Measurements from ENCODE around the gene COA1.
"Not testable (repeated sequence)": the region's sequence is repeated elsewhere in the genome, so short reads cannot be mapped to it uniquely, and the experiment has no call there.

Gene COA1

DNA sequence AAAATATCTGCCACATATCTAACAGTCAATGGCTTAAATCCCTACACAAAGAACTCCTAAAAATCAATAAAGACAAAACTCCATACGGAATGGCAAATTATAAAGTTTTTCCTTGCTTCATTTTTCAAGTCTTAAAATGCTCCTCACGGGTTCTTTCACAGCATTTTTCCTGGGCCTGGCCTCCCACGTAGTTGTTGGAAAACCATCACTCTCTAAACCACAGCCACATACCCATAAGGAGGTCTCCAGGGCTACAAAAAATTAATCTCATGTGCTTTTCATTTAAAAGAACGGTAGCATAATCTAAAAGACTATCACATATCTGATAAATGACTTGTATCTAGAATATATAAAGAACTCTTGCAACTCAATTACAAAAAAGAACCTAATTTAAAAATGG is 2.9 kb downstream of the COA1 start:
- DNase-seq, result no peak

DNA sequence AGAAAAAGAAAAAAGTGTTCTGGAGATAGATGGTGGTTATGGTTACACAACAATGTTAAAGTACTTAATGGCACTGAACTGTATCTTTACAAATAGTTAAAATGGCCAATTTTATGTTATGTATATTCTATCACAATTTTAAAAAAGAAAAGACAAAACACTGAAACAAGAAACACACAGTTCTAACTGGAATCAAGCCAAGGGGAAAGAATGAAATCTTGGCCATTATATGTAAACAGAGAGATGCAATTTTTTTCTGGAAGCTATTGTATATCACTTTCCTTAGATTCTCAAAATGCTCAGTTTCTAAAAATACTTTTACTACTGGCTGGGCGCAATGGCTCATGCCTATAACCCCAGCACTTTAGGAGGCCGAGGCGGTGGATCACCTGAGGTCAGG is 4.1 kb downstream of the COA1 start:
- DNase-seq, result no peak

DNA sequence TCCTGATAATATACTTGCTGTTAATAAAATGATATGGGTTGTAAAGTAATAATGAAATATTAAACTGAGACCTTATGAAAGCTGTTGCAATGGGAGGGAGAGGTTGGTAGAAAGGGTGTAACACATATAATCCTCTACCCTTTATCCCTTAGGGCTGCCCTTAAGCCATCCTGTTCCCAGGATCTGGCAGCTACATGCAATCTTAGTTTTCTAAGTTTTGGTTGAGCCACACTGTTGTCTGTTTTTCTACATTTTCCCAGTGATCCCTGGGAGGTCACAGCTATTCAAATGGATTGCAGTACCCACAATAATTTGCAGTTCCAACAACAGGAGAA is 6.3 kb downstream of the COA1 start:
- no peak for DNase-seq

DNA sequence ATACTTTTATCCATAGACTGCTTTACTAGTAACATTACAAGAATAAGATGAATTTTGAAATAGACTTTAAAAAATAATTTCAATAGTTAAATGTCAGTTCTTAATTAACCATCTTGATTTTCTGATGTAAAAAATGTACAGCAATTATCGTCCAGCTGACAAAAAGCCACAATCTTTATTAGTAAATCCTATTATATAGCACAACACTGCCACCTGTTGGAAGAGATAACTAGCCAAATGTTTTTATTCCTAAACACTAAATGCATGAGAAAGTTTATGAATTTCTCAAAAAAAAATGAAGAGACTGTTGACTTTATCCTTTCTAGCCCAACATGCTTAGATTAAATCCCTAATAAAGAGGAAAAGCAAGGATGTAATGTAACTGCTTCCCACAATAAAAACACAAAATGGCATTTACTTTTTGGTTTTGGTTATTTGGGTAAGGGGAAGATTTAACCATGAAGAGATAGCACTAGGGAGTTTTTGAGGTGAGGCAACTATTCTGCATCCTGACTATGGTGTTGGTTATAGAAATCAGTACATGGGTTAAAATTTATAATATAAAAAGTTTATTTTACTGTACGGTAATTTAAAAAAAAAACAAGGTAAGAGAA is 8.0 kb downstream of the COA1 start:
- DNase-seq, result peak in 3 of 4 experiments; percentile 53 to 76 (median 64)

DNA sequence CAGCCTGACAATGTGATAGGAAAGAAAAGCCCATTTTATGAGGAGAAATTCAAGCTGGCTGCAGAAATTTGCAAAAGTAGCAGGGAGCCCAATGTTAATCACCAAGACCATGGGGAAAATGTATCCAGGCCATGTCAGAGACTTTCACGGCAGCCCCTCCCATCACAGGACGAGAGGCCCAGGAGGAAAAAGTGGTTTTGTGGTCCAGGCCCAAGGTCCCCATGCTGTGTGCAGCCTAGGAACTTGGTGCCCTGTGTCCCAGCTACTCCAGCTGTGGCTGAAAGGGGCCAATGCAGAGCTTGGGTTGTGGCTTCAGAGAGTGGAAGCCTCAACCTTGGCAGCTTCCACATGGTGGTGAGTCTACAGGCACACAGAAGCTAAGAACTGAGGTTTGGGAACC is 12.7 kb downstream of the COA1 start:
- no peak for DNase-seq

DNA sequence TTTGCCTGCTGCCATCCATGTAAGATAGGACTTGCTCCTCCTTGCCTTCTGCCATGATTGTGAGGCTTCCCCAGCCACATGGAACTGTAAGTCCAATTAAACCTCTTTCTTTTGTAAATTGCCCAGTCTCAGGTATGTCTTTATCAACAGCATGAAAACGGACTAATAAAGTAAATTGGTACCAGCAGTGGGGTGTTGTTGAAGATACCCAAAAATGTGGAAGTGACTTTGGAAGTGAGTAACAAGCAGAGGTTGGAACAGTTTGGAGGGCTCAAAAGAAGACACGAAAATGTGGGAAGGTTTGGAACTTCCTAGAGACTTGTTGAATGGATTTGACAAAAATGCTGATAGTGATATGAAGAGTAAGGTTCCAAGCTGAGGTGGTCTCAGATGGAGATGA is 13.4 kb downstream of the COA1 start:
- not testable (repeated sequence) for DNase-seq

DNA sequence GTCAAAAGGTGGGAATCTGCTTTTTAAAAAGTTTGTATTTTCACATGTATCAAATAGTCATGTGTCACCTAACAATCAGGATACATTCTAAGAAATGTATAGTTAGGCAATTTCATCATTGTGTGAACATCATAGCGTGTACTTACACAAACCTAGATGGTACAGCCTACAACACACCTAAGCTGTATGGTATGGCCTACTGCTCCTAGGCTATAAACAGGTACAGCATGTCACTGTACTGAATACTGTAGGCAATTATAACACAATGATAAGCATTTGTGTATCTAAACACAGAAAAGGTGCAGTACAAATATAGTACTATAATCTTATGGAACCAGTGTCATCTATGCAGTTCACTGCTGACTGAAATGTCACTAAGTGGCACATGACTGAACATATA is 17.8 kb downstream of the COA1 start:
- DNase-seq, result no peak

DNA sequence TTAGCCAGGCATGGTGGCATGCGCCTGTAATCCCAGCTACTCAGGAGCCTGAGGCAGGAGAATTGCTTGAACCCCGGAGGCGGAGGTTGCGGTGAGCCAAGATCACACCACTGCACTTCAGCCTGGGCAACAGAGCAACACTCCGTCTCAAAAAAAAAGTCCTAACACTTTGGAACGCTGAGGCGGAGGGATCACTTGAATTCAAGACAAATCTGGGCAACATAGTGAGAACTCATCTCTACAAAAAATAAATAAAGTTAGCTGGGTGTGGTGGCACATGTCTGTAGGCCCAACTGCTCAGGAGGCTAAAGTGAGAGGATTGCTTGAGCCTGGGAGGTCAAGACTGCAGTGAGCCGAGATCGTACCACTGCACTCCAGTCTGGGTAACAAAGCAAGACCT is 21.3 kb downstream of the COA1 start:
- not testable (repeated sequence) for DNase-seq

DNA sequence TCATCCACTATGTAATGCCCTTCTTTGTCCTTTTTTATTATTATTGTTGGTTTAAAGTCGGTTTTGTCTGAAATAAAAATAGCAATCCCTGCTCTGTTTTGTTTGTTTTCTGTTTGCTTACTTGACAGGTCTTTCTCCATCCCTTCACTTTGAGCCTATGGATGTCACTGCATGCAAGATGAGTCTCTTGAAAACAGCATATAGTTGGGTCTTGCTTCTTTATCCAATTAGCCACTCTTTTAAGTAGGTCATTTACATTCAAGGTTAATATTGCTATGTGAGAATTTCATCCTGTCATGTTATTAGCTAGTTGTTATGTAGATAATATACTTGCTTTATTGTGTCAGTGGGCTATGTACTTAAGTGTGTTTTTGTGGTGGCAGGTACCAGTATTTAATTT is 25.8 kb downstream of the COA1 start:
- no peak for DNase-seq

DNA sequence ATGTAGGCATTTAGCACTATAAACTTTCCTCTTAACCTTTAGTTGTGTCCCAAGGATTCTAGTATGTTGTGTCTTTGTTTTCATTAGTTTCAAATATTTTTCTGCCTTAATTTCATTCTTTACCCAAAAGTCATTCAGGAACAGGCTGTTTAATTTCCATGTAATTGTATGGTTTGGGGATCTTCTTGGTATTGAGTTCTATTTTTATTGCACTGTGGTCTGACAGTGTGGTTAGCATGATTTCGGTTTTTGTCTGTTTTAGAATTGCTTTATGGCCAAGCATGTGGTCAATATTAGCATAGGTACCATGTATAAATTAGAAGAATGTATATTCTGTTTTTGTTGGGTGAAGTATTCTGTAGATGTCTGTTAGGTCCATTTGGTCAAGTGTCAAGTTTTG is 26.3 kb downstream of the COA1 start:
- DNase-seq, result no peak

DNA sequence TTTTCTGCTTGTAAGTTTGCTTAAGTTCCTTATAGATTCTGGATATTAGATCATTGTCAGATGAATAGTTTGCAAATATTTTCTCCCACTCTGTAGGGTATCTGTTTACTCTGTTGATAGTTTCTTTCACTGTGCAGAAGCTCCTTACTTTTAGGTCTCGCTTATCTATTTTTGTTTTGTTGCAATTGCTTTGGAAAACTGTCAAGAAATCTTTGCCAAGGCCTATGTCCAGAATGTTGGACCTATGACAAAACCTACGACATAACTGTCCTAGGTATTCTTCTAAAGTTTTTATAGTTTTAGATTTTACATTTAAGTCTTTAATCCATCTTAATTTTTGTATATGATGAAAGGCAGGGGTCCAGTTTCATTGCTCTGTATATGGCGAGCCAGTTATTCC is 27.4 kb downstream of the COA1 start:
- no peak for DNase-seq

DNA sequence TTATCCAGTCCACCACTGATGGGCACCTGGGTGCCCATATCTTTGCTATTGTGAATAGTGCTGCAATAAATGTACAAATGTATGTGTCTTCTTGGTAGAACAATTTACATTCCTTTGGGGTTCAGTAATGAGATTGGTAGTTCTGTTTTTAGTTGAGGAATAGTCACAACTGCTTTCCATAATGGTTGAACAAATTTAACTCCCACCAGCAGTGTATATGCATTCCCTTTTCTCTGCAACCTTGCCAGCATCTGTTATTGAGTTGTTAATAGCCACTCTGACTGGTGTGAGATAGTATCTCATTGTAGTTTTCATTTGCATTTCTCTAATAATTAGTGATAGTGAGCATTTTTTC is 27.8 kb downstream of the COA1 start:
- no peak for DNase-seq

DNA sequence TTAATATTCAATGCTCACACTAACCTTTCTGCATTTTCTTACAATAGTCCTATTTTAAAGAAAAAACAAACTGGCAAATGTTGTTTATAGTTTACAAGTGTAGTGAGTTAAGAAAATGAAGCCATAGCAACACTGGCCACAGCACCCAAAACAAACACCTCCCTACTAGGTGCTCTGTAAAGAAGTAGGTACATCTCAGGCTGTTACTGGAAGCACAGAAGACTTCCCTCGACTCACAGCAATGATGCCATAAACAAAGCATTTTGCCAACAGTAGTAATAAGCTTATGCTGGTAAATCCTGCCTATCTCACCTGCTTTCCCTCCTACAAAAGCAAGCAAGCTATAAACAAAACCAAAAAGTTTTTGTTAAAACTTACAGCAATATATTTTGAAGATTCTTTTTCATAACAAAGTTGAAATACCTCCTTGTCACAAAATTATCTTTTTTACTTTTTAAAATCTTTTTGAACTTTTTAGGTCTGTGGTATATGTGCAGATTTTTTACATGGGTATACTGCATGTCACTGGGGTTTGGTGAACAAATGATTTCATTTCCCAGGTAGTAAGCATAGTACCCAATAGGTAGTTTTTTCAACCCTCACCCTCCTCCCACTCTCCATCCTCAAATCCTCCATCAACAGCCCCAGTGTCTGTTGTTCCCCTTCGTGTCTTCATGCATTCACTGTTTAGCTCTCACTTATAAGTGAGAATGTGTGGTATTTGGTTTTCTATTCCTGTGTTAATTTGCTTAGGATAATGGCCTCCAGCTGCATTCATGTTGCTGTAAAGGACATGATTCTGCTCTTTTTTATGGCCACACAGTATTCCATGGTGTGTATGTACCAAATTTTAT is 28.4 kb downstream of the COA1 start:
- DNase-seq, result no peak

DNA sequence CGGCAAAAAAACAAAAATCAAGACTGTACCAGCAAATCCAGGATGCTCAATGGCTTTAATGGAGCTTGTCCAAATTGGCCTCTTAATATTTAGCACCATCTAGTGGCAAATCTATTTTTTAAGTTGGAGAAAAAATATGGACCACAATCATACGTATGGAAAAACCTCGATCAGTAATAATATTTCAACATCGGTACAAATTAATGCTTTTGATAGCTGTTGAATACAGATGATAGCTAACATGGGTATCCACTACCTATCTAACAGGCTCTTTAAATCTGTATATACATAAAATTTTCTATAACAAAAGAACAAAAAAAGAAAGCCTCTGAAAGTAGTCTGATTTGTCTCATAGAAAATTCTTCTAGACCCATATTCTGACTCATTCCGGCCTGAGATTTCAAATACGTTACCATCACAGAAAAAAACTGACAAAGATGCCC is 29.2 kb downstream of the COA1 start:
- peak; percentile 9 to 76 (median 44) for DNase-seq

DNA sequence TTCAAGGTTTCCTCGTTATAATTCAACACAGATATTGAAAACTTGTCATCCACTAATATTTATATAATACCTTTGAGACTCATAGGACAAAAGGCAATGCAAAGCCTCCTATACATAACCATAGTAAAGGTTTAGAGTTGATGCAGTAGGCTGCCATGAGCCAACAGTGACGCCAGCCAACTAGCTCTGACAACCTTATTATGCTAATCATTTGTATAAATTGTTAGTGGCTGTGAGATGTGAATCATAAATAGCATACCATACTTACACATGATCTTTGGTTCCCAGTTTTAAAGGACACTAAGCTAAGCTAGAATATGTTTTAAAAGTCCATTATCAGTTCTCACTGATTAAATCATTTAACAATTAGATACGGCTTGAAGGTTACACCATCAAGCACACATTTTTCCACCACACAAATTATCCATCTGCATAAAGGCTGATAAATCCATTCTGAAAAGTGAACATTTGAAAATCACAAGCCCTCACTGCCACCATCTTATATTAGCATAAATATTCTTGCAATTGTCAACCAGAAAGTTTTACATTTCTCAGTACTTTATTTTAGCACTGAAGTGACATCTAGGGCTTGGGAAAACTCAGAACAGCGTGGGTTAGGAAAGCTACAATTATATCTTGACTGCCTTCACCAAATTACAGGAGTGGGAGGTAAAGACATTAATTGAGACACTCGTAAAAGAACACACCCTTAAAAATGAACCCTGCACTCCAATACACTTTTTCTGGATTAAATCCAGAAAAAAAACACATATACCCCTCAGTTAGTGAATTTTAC is 30.7 kb downstream of the COA1 start:
- DNase-seq, result no peak

DNA sequence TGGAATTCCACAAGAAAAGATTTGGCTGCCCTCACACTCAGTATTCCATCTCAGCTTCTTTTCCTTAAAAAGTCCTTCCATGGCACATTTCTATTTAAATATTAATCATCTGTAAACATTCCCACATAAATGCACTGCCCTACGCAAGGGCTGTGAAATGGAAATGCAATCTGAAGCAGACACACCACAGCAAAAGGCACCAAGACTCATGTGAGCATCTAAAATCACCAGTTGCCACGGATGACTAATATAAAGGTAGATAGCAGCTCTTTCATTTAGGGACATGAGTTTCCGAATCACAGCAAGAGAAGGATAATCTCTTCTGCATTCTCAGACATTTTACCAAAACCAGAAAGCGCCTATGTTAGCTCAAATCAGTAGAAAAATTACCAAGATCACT is 31.6 kb downstream of the COA1 start:
- no peak for DNase-seq

DNA sequence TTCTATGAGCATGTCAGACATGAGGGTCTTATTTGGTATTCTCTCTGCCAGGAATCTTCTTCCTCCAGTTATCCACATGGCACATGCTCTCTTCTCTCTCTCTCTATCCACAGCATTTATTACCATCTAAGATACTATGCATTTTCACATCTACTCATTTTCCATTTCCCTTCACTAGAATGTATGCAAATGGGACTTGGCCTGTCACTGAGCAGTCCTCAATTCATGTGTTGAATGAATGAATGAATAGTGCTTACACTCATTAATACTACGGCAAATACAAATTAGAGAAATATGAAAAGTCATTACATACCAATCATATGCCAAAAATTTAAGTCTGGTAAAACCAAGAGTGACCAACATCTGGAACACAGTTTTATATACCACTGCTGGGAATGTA is 34.0 kb downstream of the COA1 start:
- no peak for DNase-seq

DNA sequence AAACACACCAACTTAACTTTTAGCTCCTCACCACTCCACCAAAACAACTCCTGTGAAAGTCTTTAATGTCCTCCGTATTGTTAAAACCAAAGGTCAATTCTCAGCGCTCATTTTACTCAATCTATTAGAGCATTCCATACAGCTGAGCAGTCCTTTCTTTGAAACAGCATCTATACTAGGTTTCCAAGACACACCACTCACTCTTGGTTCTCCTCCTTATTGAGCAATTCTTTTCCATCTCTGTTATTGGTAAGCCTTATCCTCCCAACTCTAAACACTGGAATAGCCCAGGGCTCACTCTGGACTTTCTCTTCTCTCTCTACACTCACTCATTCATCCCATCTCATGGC is 34.9 kb downstream of the COA1 start:
- no peak for DNase-seq

DNA sequence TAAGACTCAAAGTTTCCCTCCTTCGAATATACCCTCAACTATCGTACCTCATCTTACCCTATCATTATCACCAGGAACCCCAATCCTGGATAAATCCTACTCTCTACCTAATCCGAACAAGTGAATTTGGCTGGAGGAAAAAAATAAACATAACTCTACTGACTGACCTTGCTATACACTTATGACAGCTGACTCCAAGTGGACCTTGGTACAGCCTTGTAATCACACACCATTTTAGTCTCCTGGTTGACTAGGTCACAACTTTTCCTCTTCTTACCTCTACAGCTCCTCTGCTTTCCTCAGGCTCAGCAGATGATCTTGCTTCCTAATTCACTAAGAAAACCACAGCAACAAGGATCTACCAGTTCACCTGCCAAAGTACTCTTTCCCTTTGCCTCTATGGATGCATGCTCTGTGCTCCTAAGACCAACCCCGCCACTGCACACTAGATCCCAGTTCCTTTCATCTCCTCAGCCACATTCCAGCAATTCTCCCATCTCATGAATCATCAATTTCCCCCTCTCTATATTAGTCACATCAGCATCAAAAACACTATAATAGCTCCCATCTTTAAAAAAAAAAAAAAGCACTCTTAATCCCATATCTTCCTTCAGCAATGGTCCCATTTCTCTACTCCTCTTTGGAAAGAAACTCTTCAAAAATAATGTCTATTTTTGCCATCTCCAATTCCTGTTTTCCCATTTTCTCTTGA is 35.5 kb downstream of the COA1 start:
- DNase-seq, result no peak

DNA sequence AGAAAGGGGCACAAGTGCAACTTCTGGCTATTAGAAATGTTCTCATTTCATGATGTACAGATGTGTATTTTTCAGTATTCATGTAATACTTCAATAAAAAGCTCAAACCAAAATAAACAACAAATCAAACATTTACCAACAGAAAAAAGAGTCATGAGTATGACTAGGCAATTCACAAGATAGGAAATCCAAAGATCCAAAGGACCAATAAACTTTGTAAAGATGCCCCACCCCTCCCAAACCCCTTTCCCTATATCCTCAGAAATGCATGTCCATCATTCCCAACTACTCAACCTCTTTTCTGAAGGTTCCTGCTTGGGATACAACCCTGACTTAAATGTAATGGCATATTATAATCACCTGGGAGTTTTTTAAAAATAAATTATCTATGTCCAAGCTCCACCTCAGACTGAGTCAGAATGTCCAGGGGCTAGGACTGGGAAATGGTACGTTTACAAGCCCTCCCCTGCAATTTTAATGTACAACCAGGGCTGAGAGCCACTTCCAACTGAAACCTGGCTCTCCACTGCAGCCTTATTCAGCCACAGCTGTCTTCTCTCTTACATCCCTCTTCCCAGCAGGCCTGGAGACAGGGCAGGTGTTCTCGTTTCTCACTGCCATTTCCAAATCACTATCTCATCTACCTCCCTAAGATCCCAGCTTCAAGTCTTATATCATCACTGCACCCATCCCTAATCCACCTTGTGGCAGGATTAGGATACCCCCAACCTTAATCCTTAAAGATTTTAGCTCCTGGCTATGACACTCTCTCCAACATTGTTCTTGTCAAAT is 36.5 kb downstream of the COA1 start:
- DNase-seq, result no peak

DNA sequence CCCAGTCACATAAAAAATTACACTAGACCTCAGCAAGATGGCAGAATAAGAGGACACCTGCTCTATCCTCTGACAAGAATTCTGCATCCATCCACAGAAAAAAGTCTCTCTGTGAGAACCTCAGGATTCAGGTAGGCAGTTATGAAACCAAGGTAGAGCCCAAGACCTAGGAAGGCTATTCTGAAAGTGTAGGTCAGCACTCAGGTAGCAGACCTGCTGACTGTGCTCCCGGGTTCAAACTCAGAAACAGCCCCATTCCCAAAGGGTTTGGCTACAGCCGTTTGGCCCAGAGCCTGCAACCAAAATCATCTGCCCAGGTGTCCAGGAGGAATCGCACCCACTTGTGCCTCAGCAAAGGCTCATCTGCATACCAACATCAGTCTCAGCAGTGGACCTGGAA is 37.7 kb downstream of the COA1 start:
- DNase-seq, result no peak

DNA sequence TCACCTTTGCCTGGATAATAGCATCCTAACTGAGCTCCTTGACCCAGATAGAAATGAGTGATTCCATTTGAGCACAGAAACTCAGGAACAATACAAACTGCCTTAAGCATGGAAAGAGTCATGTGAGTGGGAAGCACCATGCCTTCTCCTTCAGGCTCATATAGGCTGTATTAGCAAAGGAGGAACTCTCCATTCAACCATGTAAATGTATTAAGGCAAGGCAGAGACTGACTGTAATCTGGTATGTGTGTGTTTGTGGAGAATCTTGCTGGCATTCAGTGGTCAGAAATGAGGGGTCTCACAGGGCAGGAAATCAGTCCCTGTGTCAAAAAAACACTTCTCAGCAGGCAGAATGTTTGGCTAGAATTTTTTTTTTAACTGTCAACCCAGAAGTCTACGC is 40.2 kb downstream of the COA1 start:
- peak; percentile 29 to 51 (median 38) for DNase-seq

All from suppressor macrophage (primary cell).